Retina (tissue), 1 donor: ENCODE data around the gene FGFR3.
"Not testable (repeated sequence)": the region's sequence is repeated elsewhere in the genome, so short reads cannot be mapped to it uniquely, and the experiment has no call there.

ENCODE experiments used
- DNase-seq: peaks from one replicate; pipeline ENCODE4 v3.0.0-alpha.2; 2016

The FGFR3 gene

GRCh38 chr4:1843852-1844251 lies 50.8 kb downstream of the FGFR3 start:
- no peak for DNase-seq

DNA sequence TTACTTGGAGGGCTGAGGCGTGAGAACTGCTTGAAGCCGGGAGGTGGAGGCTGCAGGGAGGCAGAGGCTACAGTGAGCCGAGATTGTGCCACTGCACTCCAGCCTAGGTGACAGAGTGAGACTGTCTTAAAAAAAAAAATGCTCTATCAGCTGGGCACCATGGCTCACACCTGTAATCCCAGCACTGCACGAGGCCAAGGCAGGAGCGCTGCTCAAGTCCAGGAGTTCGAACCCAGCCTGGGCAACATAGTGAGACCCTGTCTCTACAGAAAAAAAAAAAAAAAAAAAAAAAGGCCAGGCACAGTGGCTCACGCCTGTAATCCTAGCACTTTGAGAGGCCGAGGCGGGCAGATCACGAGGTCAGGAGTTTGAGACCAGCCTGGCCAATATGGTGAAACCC lies 51.5 kb downstream of the FGFR3 start:
- not testable (repeated sequence) for DNase-seq

GRCh38 chr4:1846580-1846979 lies 53.5 kb downstream of the FGFR3 start:
- DNase-seq, result no peak

DNA sequence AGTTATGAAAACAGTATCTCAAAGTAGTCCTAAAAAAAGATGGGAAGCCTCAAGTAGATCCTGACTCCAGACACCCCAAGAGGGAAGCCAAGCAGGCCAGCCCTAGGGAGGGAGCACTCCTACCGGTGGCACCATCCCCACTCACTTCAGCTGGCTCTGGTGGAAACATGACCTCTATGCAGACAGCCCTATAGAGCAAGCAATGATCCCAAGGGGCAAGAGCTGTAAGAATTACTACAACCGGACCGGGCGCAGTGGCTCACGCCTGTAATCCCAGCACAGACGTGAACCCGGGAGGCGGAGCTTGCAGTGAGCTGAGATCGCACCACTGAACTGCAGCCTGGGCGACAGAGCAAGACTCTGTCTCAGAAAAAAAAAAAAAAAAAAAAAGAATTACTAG lies 57.2 kb downstream of the FGFR3 start:
- no peak for DNase-seq

GRCh38 chr4:1851160-1851559 lies 58.1 kb downstream of the FGFR3 start:
- no peak for DNase-seq

DNA sequence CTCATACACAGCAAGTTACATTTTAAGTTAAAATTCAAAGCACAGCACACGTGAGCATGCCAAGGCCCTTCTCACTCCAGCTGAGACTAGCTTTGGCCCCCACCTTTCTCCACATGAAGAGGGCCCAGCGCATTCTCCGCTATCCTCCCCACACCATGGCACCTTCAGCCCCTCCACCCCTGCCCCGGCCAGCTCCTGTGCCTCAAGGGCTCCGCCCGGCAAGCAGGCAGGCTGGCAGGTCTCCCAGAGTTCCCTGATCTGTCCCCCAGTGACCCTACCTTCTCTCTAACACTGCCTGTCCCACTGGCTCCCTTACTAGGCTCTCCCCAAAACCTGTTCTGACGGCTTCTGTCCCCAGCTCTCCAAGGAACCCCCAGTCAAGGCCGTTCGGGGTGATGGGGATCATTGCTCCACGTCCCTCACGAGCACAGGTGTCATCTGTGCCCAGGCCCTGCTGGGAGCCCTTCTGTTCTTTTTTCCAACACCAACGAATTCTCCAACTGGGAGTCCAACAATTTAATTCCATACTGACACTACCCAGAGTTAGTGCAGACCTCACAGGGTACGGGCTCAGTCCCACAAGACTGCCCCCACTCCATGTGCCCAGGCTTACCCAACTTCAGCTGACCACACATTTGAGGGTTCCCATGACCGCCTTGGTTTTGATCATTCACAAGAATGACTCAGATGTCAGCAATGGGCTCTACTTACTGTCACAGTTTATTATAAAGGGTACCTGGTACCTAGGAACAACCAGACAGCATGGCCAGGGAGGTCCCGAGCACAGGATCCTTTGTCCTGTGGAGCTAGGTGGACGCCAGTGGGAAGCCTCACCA lies 58.7 kb downstream of the FGFR3 start:
- DNase-seq, result no peak

DNA sequence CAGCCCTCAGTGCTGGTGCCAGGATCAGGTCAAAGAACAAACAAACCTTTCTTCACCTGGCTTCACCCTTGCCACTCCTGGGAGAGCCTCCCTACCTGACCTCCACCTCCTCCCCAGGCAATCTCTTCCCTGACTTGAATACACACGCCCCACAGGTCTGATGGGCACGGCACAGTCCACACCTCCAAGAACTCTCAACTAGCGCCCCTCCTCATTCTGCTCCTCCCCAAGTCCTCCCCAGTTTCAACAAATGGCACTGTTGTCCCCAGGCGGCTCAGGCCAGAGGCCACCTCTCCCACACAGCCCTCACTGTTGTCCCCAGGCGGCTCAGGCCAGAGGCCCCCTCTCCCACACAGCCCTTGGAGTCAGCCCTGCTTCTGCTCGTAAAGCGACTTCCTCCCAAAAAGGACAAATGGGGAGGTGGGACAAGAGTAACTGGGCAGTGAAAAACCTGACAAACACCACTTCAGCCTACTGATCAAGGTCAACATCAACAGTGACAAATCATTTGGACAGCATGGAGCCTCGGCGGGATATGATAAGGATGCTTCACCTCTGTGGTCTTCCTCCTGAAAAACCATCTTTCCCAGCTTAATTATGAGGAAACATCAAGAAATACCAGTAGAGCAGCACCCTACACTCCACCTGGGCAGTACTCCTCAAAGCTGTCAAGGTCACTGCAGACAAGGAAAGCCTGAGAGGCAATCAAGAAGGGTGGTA lies 60.0 kb downstream of the FGFR3 start:
- DNase-seq, result no peak

DNA sequence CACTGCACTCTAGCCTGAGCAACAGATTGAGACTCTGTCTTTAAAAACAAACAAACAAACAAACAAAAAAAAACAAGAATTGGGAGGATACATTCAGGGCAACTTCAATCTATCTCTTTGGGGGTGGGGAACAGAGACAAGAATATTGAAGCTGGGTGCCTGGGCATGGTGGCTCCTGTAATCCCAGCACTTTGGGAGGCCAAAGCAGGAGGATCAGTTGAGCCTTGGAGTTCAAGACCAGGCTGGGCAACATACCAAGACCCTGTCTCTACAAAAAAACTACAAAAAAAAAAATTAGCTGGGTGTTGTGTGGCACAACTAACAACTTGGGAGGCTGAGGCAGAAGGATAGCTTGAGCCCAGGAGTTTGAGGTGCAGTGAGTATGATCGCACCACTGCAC lies 61.7 kb downstream of the FGFR3 start:
- no peak for DNase-seq

GRCh38 chr4:1855333-1856070 lies 62.4 kb downstream of the FGFR3 start:
- peak; percentile 49 for DNase-seq

- DNase-seq, result peak; percentile 94
Measured at GRCh38 chr4:1856071-1856942, 63.2 kb downstream of the FGFR3 start, which contains the start of gene LETM1. TSS of gene LETM1 (minus strand) at chr4:1856156. CDS start at chr4:1855950, 206 bp downstream.

- DNase-seq, result peak; percentile 57
Measured at GRCh38 chr4:1856943-1857699, 64.0 kb downstream of the FGFR3 start.

GRCh38 chr4:1857931-1858330 lies 64.8 kb downstream of the FGFR3 start:
- no peak for DNase-seq
